ENCODE results near the gene IMPDH2.

Gene IMPDH2

GRCh38 chr3:48989796-48990635, 39.2 kb downstream of the IMPDH2 start, which contains the start of gene P4HTM (continued):
- TF ChIP-seq, protein P1, sequence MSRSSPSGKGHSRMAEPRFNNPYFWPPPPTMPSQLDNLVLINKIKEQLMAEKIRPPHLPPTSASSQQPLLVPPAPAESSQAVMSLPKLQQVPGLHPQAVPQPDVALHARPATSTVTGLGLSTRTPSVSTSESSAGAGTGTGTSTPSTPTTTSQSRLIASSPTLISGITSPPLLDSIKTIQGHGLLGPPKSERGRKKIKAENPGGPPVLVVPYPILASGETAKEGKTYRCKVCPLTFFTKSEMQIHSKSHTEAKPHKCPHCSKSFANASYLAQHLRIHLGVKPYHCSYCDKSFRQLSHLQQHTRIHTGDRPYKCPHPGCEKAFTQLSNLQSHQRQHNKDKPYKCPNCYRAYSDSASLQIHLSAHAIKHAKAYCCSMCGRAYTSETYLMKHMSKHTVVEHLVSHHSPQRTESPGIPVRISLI (tag by site-specific recombination; IDR thresholded peaks at IDR 0.05): no peak
- TF ChIP-seq OSR2 (tag by site-specific recombination; IDR thresholded peaks at IDR 0.05) (no peak), PRDM2 (tag by site-specific recombination; IDR thresholded peaks at IDR 0.05; ENCODE audit: borderline replicate concordance) (no peak), ZNF341 (tag by site-specific recombination; IDR thresholded peaks at IDR 0.05; ENCODE audit: low read depth) (0 out of 2 replicates have a peak, but pooled peaks have one; percentile 9), BCL6B (tag by site-specific recombination; IDR thresholded peaks at IDR 0.05) (no peak), ZNF610 (tag by site-specific recombination; IDR thresholded peaks at IDR 0.05; ENCODE audit: borderline replicate concordance) (no peak), ZNF660 (tag by site-specific recombination; IDR thresholded peaks at IDR 0.05) (0 out of 2 replicates have a peak, but pooled peaks have one; percentile 57), ZNF37A (tag by site-specific recombination; IDR thresholded peaks at IDR 0.05) (no peak), KLF1 (tag by site-specific recombination; IDR thresholded peaks at IDR 0.05) (no peak), ZNF792 (tag by site-specific recombination; IDR thresholded peaks at IDR 0.05) (no peak), ZBTB21 (tag by site-specific recombination; IDR thresholded peaks at IDR 0.05) (no peak), SP3 (tag by site-specific recombination; IDR thresholded peaks at IDR 0.05) (no peak), ZNF324 (tag by site-specific recombination; IDR thresholded peaks at IDR 0.05) (peak; percentile 50; the same call in 1 of the 2 replicates), ZNF394 (tag by site-specific recombination; IDR thresholded peaks at IDR 0.05; ENCODE audit: borderline replicate concordance) (peak; percentile 33; the same call in 1 of the 2 replicates), ZBTB1 (tag by site-specific recombination; IDR thresholded peaks at IDR 0.05) (no peak), WT1 (tag by site-specific recombination; IDR thresholded peaks at IDR 0.05) (0 out of 2 replicates have a peak, but pooled peaks have one; percentile 39), ZNF211 (tag by site-specific recombination; IDR thresholded peaks at IDR 0.05; ENCODE audit: low read depth) (no peak), ZNF404 (tag by site-specific recombination; IDR thresholded peaks at IDR 0.05) (no peak), ZNF514 (tag by site-specific recombination; IDR thresholded peaks at IDR 0.05) (no peak), ZNF148 (tag by site-specific recombination; IDR thresholded peaks at IDR 0.05; ENCODE audit: borderline replicate concordance) (no peak)
- TF ChIP-seq, protein P2, sequence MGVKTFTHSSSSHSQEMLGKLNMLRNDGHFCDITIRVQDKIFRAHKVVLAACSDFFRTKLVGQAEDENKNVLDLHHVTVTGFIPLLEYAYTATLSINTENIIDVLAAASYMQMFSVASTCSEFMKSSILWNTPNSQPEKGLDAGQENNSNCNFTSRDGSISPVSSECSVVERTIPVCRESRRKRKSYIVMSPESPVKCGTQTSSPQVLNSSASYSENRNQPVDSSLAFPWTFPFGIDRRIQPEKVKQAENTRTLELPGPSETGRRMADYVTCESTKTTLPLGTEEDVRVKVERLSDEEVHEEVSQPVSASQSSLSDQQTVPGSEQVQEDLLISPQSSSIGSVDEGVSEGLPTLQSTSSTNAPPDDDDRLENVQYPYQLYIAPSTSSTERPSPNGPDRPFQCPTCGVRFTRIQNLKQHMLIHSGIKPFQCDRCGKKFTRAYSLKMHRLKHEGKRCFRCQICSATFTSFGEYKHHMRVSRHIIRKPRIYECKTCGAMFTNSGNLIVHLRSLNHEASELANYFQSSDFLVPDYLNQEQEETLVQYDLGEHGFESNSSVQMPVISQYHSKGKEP (tag by site-specific recombination; IDR thresholded peaks at IDR 0.05): no peak
- TF ChIP-seq, protein P3, sequence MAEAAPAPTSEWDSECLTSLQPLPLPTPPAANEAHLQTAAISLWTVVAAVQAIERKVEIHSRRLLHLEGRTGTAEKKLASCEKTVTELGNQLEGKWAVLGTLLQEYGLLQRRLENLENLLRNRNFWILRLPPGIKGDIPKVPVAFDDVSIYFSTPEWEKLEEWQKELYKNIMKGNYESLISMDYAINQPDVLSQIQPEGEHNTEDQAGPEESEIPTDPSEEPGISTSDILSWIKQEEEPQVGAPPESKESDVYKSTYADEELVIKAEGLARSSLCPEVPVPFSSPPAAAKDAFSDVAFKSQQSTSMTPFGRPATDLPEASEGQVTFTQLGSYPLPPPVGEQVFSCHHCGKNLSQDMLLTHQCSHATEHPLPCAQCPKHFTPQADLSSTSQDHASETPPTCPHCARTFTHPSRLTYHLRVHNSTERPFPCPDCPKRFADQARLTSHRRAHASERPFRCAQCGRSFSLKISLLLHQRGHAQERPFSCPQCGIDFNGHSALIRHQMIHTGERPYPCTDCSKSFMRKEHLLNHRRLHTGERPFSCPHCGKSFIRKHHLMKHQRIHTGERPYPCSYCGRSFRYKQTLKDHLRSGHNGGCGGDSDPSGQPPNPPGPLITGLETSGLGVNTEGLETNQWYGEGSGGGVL (tag by site-specific recombination; IDR thresholded peaks at IDR 0.05): peak; percentile 59

Measured in HEK293 (cell line).